Prostate gland (tissue), 2 donors: ENCODE measurements around the gene GBX2. TPM values are rescaled to one million over a fixed set of nuclear protein-coding genes. Genes with fewer than 3 reads are reported as not detected.
A peak's percentile ranks its signal among the peaks of the same experiment; 100 is the strongest.

Experiments used
- DNase-seq: peaks from one replicate; pipeline ENCODE4 v3.0.0-alpha.2; 2019; ENCODE audit warnings: low spot score
- H3K27ac ChIP-seq, 2 donors: fragments of 200-600 bp; sonication (generic); 2 replicates each; pipeline ENCODE4 v1.5.1; 2017 to 2019
- H3K27me3 ChIP-seq: fragments of 200-600 bp; sonication (generic); replicated peaks from 2 replicates; pipeline ENCODE4 v1.5.1; 2019; ENCODE audit not compliant: insufficient read depth
- H3K36me3 ChIP-seq, 2 donors: fragments of 200-600 bp; sonication (generic); 1 replicate in 1 of 2; 2 replicates in 1 of 2; pipeline versions ENCODE4 v1.5.1 to v1.8.1; 2017 to 2019
- H3K4me1 ChIP-seq: fragments of 200-600 bp; sonication (generic); replicated peaks from 2 replicates; pipeline ENCODE4 v1.5.1; 2019
- H3K4me3 ChIP-seq, 2 donors: fragments of 200-600 bp; sonication (generic); 2 replicates each; pipeline ENCODE4 v1.5.1; 2017 to 2019
- H3K9me3 ChIP-seq: fragments of 200-600 bp; sonication (generic); 2 replicates; pipeline ENCODE4 v1.5.1; 2017
- POLR2A ChIP-seq: fragments of 450-650 bp; IDR thresholded peaks from one replicate; pipeline ENCODE4 v1.6.1; 2016; ENCODE audit warnings: antibody characterized with exemption, mild to moderate bottlenecking
- POLR2AphosphoS5 ChIP-seq: sonication (generic); formaldehyde crosslinking; IDR thresholded peaks from one replicate; pipeline ENCODE4 v1.6.1; 2017; ENCODE audit warnings: antibody characterized with exemption
- WGBS: methylation state at CpG from one replicate; pipeline ENCODE4 v1.1.5; 2018; 5-methylcytosine and 5-hydroxymethylcytosine counted together
- intact Hi-C: fragments of 100-400 bp; cut with DNase I; formaldehyde crosslinking; loops from one replicate; pipeline ENCODE4 v1.14.2; 2022
- total RNA-seq, 2 donors: library from RNA; depleted of rRNA; stranded (reverse); fragments of >200 nt; gene quantifications; one replicate each; pipeline ENCODE4 v1.1.0, GENCODE V29; 2016
- TF ChIP-seq, protein P1 (sequence below), 4 experiments: fragments of 200-600 bp in 2 of 4; fragments of 450-650 bp in 2 of 4; sonication (generic) in 2 of 4; IDR thresholded peaks; 1 replicate in 3 of 4; 2 replicates in 1 of 4; pipeline ENCODE4 v1.5.1; 2016 to 2019; ENCODE audit warnings: antibody characterized with exemption in 4 of 4, mild to moderate bottlenecking in 2 of 4, moderate library complexity in 2 of 4

GBX2 gene
- total RNA-seq, 2 donors from 2014 or later, result 0.23 TPM; not detected in 1

DNA sequence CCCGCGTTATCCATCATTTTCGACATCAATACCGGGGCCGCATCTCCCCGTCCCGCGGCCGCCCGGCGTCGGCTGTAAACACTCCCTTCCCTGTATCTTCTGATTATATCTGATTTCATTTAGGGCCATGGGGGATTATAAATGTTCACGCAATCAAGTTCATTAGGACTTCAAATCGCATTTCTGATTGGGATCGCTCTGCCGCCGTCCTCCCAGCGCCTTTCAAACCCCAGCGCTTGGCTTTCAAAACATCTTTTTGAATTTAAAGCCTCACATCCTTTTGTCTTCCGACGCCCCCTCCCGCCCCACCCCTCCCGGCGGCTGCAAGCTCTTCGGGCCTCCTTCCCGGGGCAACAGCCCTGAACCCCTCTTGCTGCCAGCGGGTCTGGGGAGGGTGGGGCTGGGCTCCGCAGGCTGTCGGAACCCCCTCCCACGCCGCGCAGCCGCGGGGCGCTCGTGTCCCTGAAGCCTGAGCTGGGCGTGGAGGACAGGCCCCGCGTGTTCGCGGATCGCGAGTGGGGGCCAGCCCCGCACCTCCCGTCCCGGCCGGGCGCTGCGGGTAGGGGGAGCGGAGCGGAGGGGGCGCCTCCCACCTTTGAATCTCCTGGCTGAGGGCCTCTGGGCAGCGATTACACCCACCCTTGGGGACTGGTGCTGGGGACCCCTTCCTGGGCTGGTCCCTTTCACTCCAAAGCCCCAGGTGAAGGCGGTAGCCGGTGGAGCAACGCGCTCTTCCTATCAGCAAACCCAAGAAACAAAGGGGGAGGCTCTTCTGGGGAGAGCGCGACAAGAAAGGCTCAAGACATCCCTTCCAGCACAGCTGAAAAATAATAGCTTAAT lies 11.3 kb upstream of the GBX2 start:
- Histone ChIP-seq H3K4me3 (no peak overlapping the region), H3K27me3 (peaks cover 42% of the 10 kb centered on the region), H3K36me3 (no peaks in the 10 kb centered on the region), H3K27ac (no peak overlapping the region), H3K9me3 (no peaks in the 10 kb centered on the region), H3K4me1 (no peaks in the 10 kb centered on the region)
- WGBS, result 4% methylated on average over 59 of the region's 59 CpGs
- TF ChIP-seq, protein P1, sequence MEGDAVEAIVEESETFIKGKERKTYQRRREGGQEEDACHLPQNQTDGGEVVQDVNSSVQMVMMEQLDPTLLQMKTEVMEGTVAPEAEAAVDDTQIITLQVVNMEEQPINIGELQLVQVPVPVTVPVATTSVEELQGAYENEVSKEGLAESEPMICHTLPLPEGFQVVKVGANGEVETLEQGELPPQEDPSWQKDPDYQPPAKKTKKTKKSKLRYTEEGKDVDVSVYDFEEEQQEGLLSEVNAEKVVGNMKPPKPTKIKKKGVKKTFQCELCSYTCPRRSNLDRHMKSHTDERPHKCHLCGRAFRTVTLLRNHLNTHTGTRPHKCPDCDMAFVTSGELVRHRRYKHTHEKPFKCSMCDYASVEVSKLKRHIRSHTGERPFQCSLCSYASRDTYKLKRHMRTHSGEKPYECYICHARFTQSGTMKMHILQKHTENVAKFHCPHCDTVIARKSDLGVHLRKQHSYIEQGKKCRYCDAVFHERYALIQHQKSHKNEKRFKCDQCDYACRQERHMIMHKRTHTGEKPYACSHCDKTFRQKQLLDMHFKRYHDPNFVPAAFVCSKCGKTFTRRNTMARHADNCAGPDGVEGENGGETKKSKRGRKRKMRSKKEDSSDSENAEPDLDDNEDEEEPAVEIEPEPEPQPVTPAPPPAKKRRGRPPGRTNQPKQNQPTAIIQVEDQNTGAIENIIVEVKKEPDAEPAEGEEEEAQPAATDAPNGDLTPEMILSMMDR (IDR thresholded peaks at IDR 0.05), result no peak
- no peak for TF ChIP-seq POLR2A
- no peak for TF ChIP-seq POLR2AphosphoS5
- DNase-seq, result no peak
- intact Hi-C loops, result loop anchor here (5.0 kb wide), 1 partner anchor 402 kb away; no protein-coding TSS in a partner anchor

DNA sequence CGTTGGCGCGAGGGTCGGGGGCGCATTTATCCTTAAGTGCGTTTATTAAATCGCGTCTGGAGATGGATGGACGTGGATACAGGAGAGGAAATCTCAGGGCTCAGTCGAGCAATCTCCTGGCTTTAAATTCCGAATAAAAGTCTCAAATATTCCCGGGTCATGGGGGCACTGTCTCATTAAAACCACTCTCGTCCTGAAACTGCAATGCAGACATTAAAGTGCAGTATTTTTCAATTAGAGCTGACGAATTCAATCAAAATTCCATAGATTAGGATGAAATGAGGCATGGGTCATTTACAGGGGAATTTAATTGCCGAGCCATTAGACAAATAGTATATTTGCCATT lies 10.7 kb upstream of the GBX2 start:
- Histone ChIP-seq H3K9me3 (no peaks in the 10 kb centered on the region), H3K4me3 (no peak overlapping the region), H3K27me3 (peaks cover 42% of the 10 kb centered on the region), H3K36me3 (no peaks in the 10 kb centered on the region), H3K27ac (no peak overlapping the region), H3K4me1 (no peaks in the 10 kb centered on the region)
- no peak for DNase-seq
- 8% methylated on average over 15 of the region's 15 CpGs for WGBS
- intact Hi-C loops, result loop anchor here (5.0 kb wide), 1 partner anchor 402 kb away; no protein-coding TSS in a partner anchor
- TF ChIP-seq POLR2AphosphoS5, result no peak
- no peak for TF ChIP-seq POLR2A
- TF ChIP-seq, protein P1 (IDR thresholded peaks at IDR 0.05), result no peak

DNA sequence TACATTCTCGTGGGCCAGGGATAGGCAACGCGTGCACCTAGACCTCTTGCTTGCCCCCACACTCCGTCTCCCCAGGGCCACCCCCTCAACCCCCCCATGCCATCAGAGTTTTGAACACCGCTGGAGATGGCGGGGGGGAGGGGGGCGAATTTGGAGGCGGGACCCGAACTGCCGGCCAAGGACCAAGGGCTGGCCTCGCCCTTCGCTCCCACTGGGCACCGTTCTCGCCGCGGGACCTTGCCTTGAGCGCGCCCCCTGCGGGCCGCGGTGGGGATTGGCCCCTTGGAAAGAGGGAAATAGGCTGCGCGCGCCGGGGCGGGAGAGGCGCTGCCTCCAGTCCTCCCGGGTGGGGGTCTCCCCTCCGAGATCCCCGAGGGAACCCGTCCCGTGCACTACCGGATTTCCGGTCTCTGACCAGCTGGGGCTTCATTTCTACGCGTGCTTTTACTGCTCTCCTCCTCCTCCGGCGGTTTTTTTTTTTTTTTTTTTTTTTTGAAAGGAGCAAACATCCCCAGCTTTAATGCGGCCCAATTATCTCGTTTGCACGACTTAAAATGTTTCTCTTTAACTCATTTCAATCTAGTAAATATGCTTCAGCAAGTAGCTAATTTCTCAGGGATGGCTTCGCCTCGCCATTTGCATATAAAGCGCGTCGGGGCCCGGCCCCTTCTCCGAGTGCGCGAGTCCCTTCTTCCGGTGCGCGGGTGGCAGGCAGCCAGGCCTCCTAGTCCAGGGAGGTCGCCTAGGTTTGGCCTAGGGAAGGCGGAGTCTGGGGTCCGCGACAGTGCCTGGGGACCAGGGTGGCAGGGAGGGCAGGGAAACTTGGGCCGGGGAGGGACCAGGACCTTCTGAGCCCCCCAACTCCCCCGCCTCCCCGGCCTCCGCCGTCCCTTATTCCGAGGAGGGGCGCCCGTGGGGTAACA lies 10.0 kb upstream of the GBX2 start:
- no peaks in the 10 kb centered on the region for H3K36me3 ChIP-seq
- H3K27ac ChIP-seq, result no peak overlapping the region
- intact Hi-C loops, result loop anchor here (5.0 kb wide), 1 partner anchor 401 kb away; no protein-coding TSS in a partner anchor
- 5% methylated on average over 65 of the region's 65 CpGs for WGBS
- H3K4me1 ChIP-seq, result no peaks in the 10 kb centered on the region
- TF ChIP-seq, protein P1 (IDR thresholded peaks at IDR 0.05), result peak; percentile 46 to 68 (median 54)
- no peak for TF ChIP-seq POLR2A
- H3K27me3 ChIP-seq, result peaks cover 48% of the 10 kb centered on the region
- no peak for DNase-seq
- peak overlapping the region in 1 of 2 donors; percentile 10 for H3K4me3 ChIP-seq
- no peaks in the 10 kb centered on the region for H3K9me3 ChIP-seq

DNA sequence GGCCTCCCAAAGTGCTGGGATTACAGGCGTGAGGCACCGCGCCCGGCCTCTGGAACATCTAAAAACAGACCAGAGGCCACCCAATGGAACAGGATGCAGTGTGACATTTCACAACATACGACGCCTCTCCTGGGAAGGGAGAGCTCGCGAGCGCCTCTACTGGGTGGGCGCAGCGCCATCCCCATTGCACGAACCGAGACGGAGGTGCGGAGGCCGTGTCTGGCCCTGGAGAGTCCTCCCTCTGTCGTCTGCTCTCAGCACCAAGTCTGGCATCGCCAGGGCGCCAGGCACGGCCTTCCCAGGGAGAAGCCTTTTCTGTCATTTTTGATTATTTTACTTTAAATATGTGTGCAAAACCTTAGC lies 9.4 kb upstream of the GBX2 start:
- no peak for DNase-seq
- intact Hi-C loops, result loop anchor here (5.0 kb wide), 1 partner anchor 400 kb away; no protein-coding TSS in a partner anchor
- H3K4me3 ChIP-seq, result no peak overlapping the region

More for the DNA sequence above, 9.4 kb upstream of the GBX2 start:
- WGBS, result 8% methylated on average over 20 of the region's 20 CpGs
- TF ChIP-seq, protein P1 (IDR thresholded peaks at IDR 0.05), result no peak
- no peak for TF ChIP-seq POLR2AphosphoS5
- no peak for TF ChIP-seq POLR2A
- H3K27ac ChIP-seq, result no peak overlapping the region
- peaks cover 54% of the 10 kb centered on the region for H3K27me3 ChIP-seq
- no peaks in the 10 kb centered on the region for H3K36me3 ChIP-seq
- H3K4me1 ChIP-seq, result no peaks in the 10 kb centered on the region
- no peaks in the 10 kb centered on the region for H3K9me3 ChIP-seq
